RWPE2 (cell line): ENCODE results near the gene LARGE1.

ENCODE experiments used
- ATAC-seq: fragments of 200-7000 bp; cut with Tn5 transposase; 3 replicates; pipeline ENCODE4 v1.9.1; 2021; ENCODE audit warnings: low read depth
- DNase-seq: peaks from one replicate; pipeline ENCODE4 v3.0.0-alpha.2; 2020; ENCODE audit warnings: low spot score
- H3K27ac ChIP-seq: fragments of 450-650 bp; 2 replicates; pipeline ENCODE4 v1.5.1; 2017; ENCODE audit warnings: mild to moderate bottlenecking; ENCODE audit not compliant: poor library complexity, severe bottlenecking
- H3K27me3 ChIP-seq: fragments of 250-450 bp; sonication (Bioruptor Pico); 2 replicates; pipeline ENCODE4 v1.5.1; 2021; ENCODE audit warnings: mild to moderate bottlenecking, moderate library complexity; ENCODE audit not compliant: insufficient read depth, poor library complexity, severe bottlenecking
- H3K36me3 ChIP-seq: fragments of 250-450 bp; sonication (Bioruptor Pico); 2 replicates; pipeline ENCODE4 v1.5.1; 2020; ENCODE audit warnings: low read depth, mild to moderate bottlenecking, moderate library complexity
- H3K4me1 ChIP-seq: fragments of 250-450 bp; sonication (Bioruptor Pico); 2 replicates; pipeline ENCODE4 v1.5.1; 2021; ENCODE audit warnings: mild to moderate bottlenecking, moderate library complexity; ENCODE audit not compliant: insufficient read depth, poor library complexity, severe bottlenecking
- H3K4me3 ChIP-seq: fragments of 250-450 bp; sonication (Bioruptor Pico); 2 replicates; pipeline ENCODE4 v1.5.1; 2021; ENCODE audit warnings: mild to moderate bottlenecking, moderate library complexity; ENCODE audit not compliant: severe bottlenecking
- H3K9me3 ChIP-seq: fragments of 250-450 bp; sonication (Bioruptor Pico); 2 replicates; pipeline ENCODE4 v1.5.1; 2021; ENCODE audit warnings: mild to moderate bottlenecking, moderate library complexity; ENCODE audit not compliant: severe bottlenecking
- CTCF ChIP-seq: fragments of 450-650 bp; IDR thresholded peaks from one replicate; pipeline ENCODE4 v1.5.1; 2017; ENCODE audit warnings: mild to moderate bottlenecking, moderate library complexity; ENCODE audit not compliant: poor library complexity, severe bottlenecking

LARGE1 gene

DNA sequence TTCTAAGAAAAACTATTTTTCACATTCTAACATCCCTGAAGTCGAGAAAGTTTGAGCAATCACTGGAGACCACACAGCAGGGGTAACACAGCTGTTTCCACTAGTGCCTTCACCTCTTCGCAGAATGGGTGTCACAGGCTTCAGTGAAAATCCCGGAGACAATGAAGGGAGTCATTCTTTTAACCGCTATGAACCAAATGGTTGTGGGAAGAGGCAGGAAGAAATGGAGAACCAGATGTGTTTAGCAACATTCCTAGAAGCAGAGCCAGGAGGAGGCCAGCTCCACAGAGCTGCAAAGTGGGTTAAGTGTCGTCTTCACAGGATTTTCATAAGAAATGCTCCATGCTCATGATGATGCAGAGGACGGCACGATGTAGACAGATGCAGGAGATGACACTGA, 221.1 kb downstream of the LARGE1 start:
- no peaks in the 10 kb centered on the region for H3K9me3 ChIP-seq
- no peak overlapping the region for H3K27ac ChIP-seq
- ATAC-seq (no peak), DNase-seq (no peak)
- H3K4me3 ChIP-seq: no peak overlapping the region
- no peaks in the 10 kb centered on the region for H3K27me3 ChIP-seq
- no peaks in the 10 kb centered on the region for H3K4me1 ChIP-seq
- no peak for TF ChIP-seq CTCF
- H3K36me3 ChIP-seq: no peaks in the 10 kb centered on the region

DNA sequence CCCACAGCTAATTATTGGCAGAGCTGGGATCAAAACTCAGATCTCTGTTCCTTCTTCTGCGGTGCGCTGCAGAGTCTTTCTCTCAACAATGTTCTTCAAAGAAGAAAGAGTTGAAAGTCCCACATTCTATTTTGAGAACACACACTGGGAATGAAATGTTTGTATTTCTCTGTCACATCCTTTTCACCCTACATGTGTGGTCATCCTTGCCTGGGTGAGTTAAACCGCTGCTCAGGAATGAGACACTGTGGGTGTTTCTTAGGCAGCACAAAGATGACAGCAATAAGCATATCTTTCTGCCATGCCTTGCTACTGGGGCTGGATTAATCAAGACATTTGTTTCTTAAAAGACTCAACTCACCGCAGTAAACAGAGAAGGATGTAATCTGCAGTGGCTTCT, 222.6 kb downstream of the LARGE1 start:
- Histone ChIP-seq H3K9me3 (no peaks in the 10 kb centered on the region), H3K27me3 (no peaks in the 10 kb centered on the region), H3K4me3 (no peak overlapping the region), H3K4me1 (no peaks in the 10 kb centered on the region), H3K27ac (no peak overlapping the region), H3K36me3 (no peaks in the 10 kb centered on the region)
- no peak for TF ChIP-seq CTCF
- ATAC-seq (no peak), DNase-seq (no peak)

DNA sequence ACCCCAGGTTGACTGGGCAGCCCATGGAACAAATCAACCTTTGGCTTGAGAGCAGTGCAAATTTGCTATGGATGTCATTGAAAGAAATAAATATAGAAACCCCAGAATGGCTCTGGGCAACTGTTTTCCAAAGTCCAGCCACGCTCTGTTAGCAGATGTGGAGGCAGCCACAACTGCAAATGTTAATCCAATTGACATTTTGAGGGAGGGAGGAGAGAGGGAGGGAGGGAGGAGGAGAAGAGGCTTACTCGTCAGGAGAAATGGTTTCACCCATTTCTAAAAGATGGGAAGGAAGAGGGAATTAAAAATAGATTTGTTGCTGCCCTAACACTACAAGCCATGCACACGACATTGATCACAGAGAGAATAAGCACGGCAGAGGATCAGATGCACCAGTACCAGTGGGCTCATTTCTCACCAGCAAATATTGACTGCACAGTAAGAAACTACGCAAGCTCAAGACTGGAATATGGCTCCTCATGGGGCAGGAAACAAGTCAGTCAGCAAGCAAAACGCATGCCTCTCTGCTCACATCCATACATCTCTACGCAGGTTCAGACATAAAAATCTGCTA, 229.1 kb downstream of the LARGE1 start:
- no peak for DNase-seq
- Histone ChIP-seq H3K27ac (no peak overlapping the region), H3K9me3 (no peaks in the 10 kb centered on the region), H3K27me3 (no peaks in the 10 kb centered on the region), H3K36me3 (no peaks in the 10 kb centered on the region), H3K4me3 (no peak overlapping the region), H3K4me1 (no peaks in the 10 kb centered on the region)
- ATAC-seq: no peak
- TF ChIP-seq CTCF: no peak

- Histone ChIP-seq H3K9me3 (no peaks in the 10 kb centered on the region), H3K36me3 (no peaks in the 10 kb centered on the region), H3K27ac (no peak overlapping the region), H3K4me1 (no peaks in the 10 kb centered on the region), H3K27me3 (no peaks in the 10 kb centered on the region), H3K4me3 (no peak overlapping the region)
- DNase-seq (no peak), ATAC-seq (no peak)
- no peak for TF ChIP-seq CTCF
Measured at GRCh38 chr22:33688903-33689302, 231.4 kb downstream of the LARGE1 start.

GRCh38 chr22:33687464-33687863, 232.8 kb downstream of the LARGE1 start:
- no peak overlapping the region for H3K4me3 ChIP-seq
- no peak for TF ChIP-seq CTCF
- no peaks in the 10 kb centered on the region for H3K9me3 ChIP-seq
- ATAC-seq (no peak), DNase-seq (no peak)
- no peaks in the 10 kb centered on the region for H3K27me3 ChIP-seq
- H3K27ac ChIP-seq: no peak overlapping the region
- no peaks in the 10 kb centered on the region for H3K4me1 ChIP-seq
- H3K36me3 ChIP-seq: no peaks in the 10 kb centered on the region
